HEK293T (cell line): ENCODE measurements around the gene SLC26A8.
A peak's percentile ranks its signal among the peaks of the same experiment; 100 is the strongest.
"Not testable (repeated sequence)": the region's sequence is repeated elsewhere in the genome, so short reads cannot be mapped to it uniquely, and the experiment has no call there.

Experiments
- CTCF ChIA-PET: fragments of 350-600 bp; formaldehyde crosslinking; extraction: SDS; loops from one replicate; lab custom pipeline; 2021; ENCODE audit warnings: antibody characterized with exemption, inconsistent platforms; lab: Yijun Ruan, JAX
- POLR2A ChIA-PET: fragments of 350-600 bp; formaldehyde crosslinking; extraction: SDS; loops from one replicate; lab custom pipeline; 2020; ENCODE audit warnings: antibody characterized with exemption, inconsistent platforms; lab: Yijun Ruan, JAX
- DNase-seq: peaks from one replicate; pipeline ENCODE4 v3.0.0; 2012; ENCODE audit warnings: mixed read lengths; ENCODE audit errors: extremely low spot score
- ARNT ChIP-seq: fragments of 450-650 bp; IDR thresholded peaks from 2 replicates; pipeline ENCODE4 v1.6.1; 2017; ENCODE audit warnings: mild to moderate bottlenecking
- BHLHE40 ChIP-seq: fragments of 450-650 bp; IDR thresholded peaks from 2 replicates; pipeline ENCODE4 v1.6.1; 2016; ENCODE audit warnings: mild to moderate bottlenecking, moderate library complexity, borderline replicate concordance
- CTBP1 ChIP-seq: fragments of 450-650 bp; IDR thresholded peaks from 2 replicates; pipeline ENCODE4 v1.6.1; 2016; ENCODE audit warnings: borderline replicate concordance
- ELF4 ChIP-seq: fragments of 450-650 bp; IDR thresholded peaks from 2 replicates; pipeline ENCODE4 v1.6.1; 2017; ENCODE audit warnings: antibody characterized with exemption
- FOXA1 ChIP-seq: fragments of 450-650 bp; IDR thresholded peaks from 2 replicates; pipeline ENCODE4 v1.6.1; 2016; ENCODE audit warnings: mild to moderate bottlenecking
- FOXK2 ChIP-seq: fragments of 450-650 bp; IDR thresholded peaks from 2 replicates; pipeline ENCODE4 v1.6.1; 2016; ENCODE audit warnings: mild to moderate bottlenecking
- FOXM1 ChIP-seq: fragments of 450-650 bp; IDR thresholded peaks from 2 replicates; pipeline ENCODE4 v1.6.1; 2017; ENCODE audit warnings: mild to moderate bottlenecking, borderline replicate concordance
- HDGF ChIP-seq: fragments of 450-650 bp; IDR thresholded peaks from 2 replicates; pipeline ENCODE4 v1.6.1; 2017; ENCODE audit warnings: antibody characterized with exemption, borderline replicate concordance
- L3MBTL2 ChIP-seq: fragments of 450-650 bp; conservative IDR thresholded peaks from 2 replicates; pipeline ENCODE4 v1.6.1; 2016; ENCODE audit warnings: mild to moderate bottlenecking
- LEF1 ChIP-seq: fragments of 450-650 bp; IDR thresholded peaks from 2 replicates; pipeline ENCODE4 v1.6.1; 2017; ENCODE audit warnings: mild to moderate bottlenecking, borderline replicate concordance
- NFRKB ChIP-seq: fragments of 450-650 bp; IDR thresholded peaks from 2 replicates; pipeline ENCODE4 v1.6.1; 2016; ENCODE audit warnings: mild to moderate bottlenecking, moderate library complexity
- SP1 ChIP-seq: fragments of 450-650 bp; IDR thresholded peaks from 2 replicates; pipeline ENCODE4 v1.6.1; 2017
- SUZ12 ChIP-seq: fragments of 450-650 bp; IDR thresholded peaks from 2 replicates; pipeline ENCODE4 v1.6.1; 2016; ENCODE audit warnings: mild to moderate bottlenecking
- TARDBP ChIP-seq: fragments of 450-650 bp; IDR thresholded peaks from 2 replicates; pipeline ENCODE4 v1.6.1; 2016
- ZNF384 ChIP-seq: fragments of 450-650 bp; IDR thresholded peaks from 2 replicates; pipeline ENCODE4 v1.6.1; 2016
- TF ChIP-seq, protein P1 (sequence below): fragments of 450-650 bp; IDR thresholded peaks from 2 replicates; pipeline ENCODE4 v1.6.1; 2016

Gene SLC26A8

DNA sequence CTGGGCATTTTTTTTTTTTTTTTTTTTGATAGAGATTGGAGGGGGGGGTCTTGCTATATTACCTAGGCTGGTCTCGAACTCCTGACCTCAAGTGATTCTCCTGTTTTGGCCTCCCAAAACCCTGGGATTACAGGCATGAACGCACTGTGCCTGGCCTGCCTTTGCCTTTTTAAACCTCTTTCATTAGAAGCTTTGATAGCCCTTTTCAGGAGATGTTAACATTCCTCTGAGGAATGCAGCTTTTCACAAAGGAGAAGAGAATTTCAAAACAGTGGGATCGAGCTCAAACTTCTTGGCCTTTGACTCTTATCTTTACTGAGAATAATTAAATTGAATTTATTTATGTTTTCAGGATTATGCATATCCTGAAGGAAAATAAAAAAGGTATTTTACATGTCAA is 31.3 kb downstream of the SLC26A8 start:
- CTCF ChIA-PET: no interaction called here
- TF ChIP-seq ELF4: no peak
- TF ChIP-seq FOXA1: no peak
- no peak for TF ChIP-seq TARDBP
- TF ChIP-seq NFRKB: no peak
- no peak for TF ChIP-seq ARNT
- no peak for TF ChIP-seq SUZ12
- no peak for TF ChIP-seq SP1
- no peak for TF ChIP-seq HDGF
- TF ChIP-seq, protein P1, sequence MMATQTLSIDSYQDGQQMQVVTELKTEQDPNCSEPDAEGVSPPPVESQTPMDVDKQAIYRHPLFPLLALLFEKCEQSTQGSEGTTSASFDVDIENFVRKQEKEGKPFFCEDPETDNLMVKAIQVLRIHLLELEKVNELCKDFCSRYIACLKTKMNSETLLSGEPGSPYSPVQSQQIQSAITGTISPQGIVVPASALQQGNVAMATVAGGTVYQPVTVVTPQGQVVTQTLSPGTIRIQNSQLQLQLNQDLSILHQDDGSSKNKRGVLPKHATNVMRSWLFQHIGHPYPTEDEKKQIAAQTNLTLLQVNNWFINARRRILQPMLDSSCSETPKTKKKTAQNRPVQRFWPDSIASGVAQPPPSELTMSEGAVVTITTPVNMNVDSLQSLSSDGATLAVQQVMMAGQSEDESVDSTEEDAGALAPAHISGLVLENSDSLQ: no peak
- TF ChIP-seq L3MBTL2: no peak
- no peak for TF ChIP-seq ZNF384
- DNase-seq: no peak
- POLR2A ChIA-PET: no interaction called here

- CTCF ChIA-PET, POLR2A ChIA-PET: not testable (repeated sequence)
Measured at GRCh38 chr6:35988047-35988446, 36.4 kb downstream of the SLC26A8 start.

DNA sequence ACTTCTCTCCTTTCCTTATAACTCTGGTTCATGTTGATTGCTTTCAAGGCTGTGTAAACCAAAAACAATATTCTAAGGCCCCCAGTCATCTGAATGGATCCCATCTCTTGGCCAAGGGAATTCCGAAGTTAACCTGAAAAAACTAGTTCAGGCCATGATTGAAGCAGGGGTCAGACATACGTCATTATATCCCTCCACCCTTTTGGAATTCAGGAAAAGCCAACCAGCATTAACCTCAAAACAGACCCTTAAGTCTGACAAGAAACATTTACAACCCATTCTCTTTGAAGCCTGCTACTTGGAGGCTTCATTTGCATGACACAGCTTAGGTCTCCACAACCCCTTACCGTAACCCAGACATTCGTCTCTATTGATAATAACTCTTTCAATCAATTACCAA is 39.7 kb downstream of the SLC26A8 start:
- CTCF ChIA-PET: interaction anchor here (0.9 kb wide), 1 partner anchor 110 kb away, joined by 3 read pairs; no protein-coding TSS in a partner anchor
- POLR2A ChIA-PET: no interaction called here

More at GRCh38 chr6:35988047-35988446, 36.4 kb downstream of the SLC26A8 start:
- not testable (repeated sequence) for DNase-seq

DNA sequence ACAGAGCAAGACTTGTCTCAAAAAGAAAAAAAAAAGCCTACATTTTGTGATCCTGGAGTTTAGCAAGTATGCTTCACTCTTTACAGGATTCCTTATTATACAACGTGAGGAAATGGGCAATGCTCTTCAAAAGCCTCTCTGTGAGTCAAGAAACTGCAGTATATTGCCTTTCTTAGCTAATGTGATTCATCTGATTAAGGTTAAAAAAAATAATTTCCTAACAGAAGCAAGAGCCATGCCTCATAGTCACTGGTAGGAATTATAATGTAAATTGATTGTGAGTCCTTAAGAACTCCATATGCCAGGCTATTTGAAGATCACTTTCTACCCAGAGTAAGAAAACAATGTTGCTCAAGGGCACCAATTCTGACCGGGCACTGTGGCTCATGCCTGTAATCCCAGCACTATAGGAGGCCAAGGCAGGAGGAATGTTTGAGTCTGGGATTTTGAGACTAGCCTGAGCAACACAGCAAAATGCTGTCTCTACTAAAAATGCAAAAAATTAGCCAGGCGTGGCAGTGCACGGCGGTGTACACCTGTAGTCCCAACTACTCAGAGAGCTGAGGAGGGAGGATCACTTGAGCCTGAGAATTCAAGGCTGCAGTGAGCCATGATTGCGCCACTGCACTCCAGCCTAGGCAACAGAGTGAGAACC is 43.3 kb downstream of the SLC26A8 start:
- ChIA-PET POLR2A (no interaction called here), CTCF (no interaction called here)
- DNase-seq: no peak
- TF ChIP-seq NFRKB: no peak
- TF ChIP-seq ELF4: no peak

More for the DNA sequence above, 39.7 kb downstream of the SLC26A8 start:
- no peak for TF ChIP-seq ZNF384
- TF ChIP-seq BHLHE40: no peak
- no peak for TF ChIP-seq NFRKB
- no peak for DNase-seq

- CTCF ChIA-PET: not testable (repeated sequence)
Measured at GRCh38 chr6:35980126-35980525, 44.3 kb downstream of the SLC26A8 start.

GRCh38 chr6:35977308-35977707 is 47.1 kb downstream of the SLC26A8 start:
- CTCF ChIA-PET: no interaction called here
- TF ChIP-seq ELF4 (no peak), FOXM1 (no peak), ARNT (no peak), LEF1 (no peak), NFRKB (no peak), HDGF (no peak)
- TF ChIP-seq, protein P1: no peak
- no peak for DNase-seq
- POLR2A ChIA-PET: no interaction called here

More at GRCh38 chr6:35980126-35980525, 44.3 kb downstream of the SLC26A8 start:
- POLR2A ChIA-PET: interaction anchor here (1.5 kb wide), 1 partner anchor 47 kb away, joined by 3 read pairs; the partner anchor contains the start of gene MAPK14
- not testable (repeated sequence) for DNase-seq

- no peak for DNase-seq
- POLR2A ChIA-PET: no interaction called here
- CTCF ChIA-PET: interaction anchor here (1.3 kb wide), 1 partner anchor 52 kb away, joined by 3 read pairs; no protein-coding TSS in a partner anchor
- no peak for TF ChIP-seq ZNF384
- TF ChIP-seq SUZ12: no peak
- no peak for TF ChIP-seq TARDBP
- TF ChIP-seq LEF1: no peak
- no peak for TF ChIP-seq ARNT
- TF ChIP-seq SP1: no peak
- TF ChIP-seq ELF4: no peak
- TF ChIP-seq NFRKB: no peak
Measured at GRCh38 chr6:35973670-35974222, 50.7 kb downstream of the SLC26A8 start.

DNA sequence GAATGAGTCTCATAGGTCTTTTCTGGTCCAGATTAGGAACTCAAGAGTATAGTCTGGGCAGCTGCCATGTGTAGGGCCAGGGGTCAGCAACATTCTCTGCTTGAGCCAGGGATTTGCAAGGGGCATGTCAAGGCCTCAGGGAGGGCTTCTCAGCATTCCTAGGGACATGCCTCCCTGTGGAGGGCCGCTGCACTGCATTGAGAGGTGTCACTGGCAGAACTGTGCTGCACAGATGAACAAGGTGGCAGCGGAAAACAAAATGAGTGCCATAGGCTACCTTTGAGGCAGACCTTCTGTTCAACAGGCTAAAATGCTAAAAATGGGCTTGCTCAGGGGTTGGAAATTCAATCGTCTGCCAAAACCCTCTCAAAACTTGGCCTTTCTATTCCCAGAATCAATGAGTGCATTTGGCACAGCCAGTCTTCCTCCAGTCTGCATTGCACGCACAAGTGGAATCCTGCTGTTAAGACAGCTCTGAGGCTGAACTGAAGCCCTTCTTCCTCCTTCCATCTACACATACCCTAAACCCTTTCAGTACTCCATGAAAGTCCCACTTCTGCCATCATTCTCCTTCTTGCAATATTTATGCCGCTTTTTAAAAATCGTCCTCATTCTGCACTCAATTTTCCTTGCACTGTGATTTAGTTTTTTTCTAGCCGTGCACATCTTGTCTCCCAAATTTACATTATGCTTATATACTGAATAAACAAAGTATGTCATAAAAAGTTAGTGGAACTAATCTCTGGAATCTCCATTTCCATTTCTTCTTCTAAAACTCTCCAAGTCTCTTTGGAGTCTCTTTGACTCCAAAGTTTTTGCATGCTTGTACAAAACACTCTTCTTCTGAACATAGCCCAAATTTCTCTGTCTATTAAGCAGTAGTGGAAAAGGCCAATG is 51.7 kb downstream of the SLC26A8 start:
- TF ChIP-seq FOXA1 (no peak), ELF4 (no peak), TARDBP (no peak), BHLHE40 (no peak), HDGF (no peak), SP1 (no peak), FOXK2 (no peak), L3MBTL2 (no peak), CTBP1 (no peak), ZNF384 (no peak), LEF1 (no peak), FOXM1 (no peak), NFRKB (no peak), ARNT (no peak), SUZ12 (no peak)
- TF ChIP-seq, protein P1: no peak
- POLR2A ChIA-PET: no interaction called here
- CTCF ChIA-PET: interaction anchor here (1.3 kb wide), 1 partner anchor 51 kb away, joined by 3 read pairs; no protein-coding TSS in a partner anchor
- DNase-seq: peak; percentile 46
